ENCODE data around the gene RAB22A.

DNA sequence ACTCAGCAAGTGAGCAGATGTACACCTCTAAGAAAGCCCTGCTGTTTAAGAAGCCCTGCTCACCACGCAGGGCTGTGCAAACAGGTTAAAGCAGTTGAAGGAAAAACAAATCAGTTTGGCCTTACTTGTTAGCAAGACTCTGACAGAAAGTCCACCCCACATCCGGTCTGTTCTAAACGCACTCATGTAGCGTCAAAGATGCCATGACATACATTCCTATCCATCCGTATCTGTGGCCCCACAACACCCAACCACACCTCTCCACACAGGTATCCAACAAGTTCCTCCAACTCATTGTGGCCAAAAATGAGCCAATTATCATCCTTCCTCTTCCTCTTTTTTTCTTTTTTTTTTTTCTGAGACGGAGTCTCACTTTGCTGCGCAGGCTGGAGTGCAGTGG lies 22.8 kb upstream of the RAB22A start:
- no peak for TF ChIP-seq POLR2AphosphoS5 (IDR thresholded peaks at IDR 0.05; ENCODE audit: low read depth, low read length)
- TF ChIP-seq TAF1 (IDR thresholded peaks at IDR 0.05; ENCODE audit: low read depth, low read length), result no peak
- no peak for TF ChIP-seq POU2F2 (IDR thresholded peaks at IDR 0.05; ENCODE audit: low read depth, low read length)
- TF ChIP-seq POLR2A (IDR thresholded peaks at IDR 0.05; ENCODE audit: low read depth, low read length), result no peak
- TF ChIP-seq SPI1 (IDR thresholded peaks at IDR 0.05; ENCODE audit: low read depth, low read length), result 0 out of 2 replicates have a peak, but pooled peaks have one; percentile 26

Data from GM12891 (cell line).